IPS-11a (cell line): ENCODE measurements around the gene GSTM1.
"Not testable (repeated sequence)": the region's sequence is repeated elsewhere in the genome, so short reads cannot be mapped to it uniquely, and the experiment has no call there.

Experiments used
- H3K4me3 ChIP-seq: one replicate; pipeline ENCODE4 v1.5.1; 2013; ENCODE audit warnings: low read depth, low read length, control low read depth

GSTM1 gene

GRCh38 chr1:109697066-109697465 lies 9.4 kb downstream of the GSTM1 start:
- no peak overlapping the region for H3K4me3 ChIP-seq

GRCh38 chr1:109697861-109698260 lies 10.2 kb downstream of the GSTM1 start:
- H3K4me3 ChIP-seq = not testable (repeated sequence)

GRCh38 chr1:109702940-109703339 lies 15.3 kb downstream of the GSTM1 start:
- not testable (repeated sequence) for H3K4me3 ChIP-seq

DNA sequence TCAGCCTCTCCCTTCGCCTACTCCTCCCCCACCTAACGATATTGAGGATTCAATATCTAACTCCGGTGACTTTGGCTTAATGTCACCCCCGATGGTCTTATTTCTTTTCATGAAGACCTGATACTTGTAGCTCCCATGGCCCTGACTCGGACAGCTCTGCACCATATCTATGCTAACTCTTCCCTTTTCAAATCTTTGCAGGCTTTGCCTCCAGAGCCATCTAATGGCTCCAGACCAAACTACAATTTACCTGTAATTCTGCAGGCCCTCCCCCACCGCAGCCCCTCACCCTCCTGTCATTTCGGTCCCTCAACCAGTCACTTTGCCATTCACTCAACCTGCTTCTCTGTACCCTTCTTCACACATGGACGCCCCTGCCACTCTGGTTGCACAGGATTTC lies 16.6 kb downstream of the GSTM1 start:
- no peak overlapping the region for H3K4me3 ChIP-seq

DNA sequence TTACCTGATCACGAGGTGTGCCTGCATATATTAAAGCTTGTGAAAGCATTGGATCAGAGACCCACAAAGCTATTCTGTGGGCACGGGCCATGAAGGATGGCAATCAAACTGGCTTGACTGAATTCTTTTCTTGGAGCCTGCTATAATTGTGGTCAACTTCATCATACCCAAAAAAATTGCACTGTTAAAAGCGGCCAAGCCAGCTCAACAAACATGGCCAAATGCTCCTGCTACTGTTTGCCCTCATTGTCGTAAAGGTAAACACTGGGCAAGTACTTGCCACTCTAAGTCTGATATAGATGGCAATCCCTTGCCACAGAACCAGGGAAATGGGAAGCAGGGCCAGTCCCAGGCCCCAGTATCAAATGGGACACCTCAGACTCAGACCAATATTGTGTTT lies 17.8 kb downstream of the GSTM1 start:
- H3K4me3 ChIP-seq = no peak overlapping the region

- not testable (repeated sequence) for H3K4me3 ChIP-seq
Measured at GRCh38 chr1:109708949-109709348, 21.3 kb downstream of the GSTM1 start.

DNA sequence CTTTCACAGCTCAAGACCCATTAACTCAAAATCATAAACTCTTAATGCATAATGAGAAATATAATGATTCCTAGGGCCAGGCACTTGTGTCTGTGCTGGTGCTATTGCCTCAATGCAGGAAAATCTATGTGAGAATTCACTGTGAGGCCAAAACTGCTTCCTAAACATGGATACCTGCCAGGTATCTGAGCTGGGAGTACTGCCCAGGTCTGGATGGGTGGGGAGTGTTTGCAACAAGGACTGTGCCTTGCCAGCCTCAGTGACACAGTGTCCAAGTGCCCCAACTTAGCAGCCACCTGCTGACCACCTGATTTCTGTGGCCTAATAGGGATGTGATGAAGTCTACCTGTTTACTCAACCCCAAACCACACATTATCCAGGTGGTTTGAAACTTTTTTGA lies 22.2 kb downstream of the GSTM1 start:
- not testable (repeated sequence) for H3K4me3 ChIP-seq

DNA sequence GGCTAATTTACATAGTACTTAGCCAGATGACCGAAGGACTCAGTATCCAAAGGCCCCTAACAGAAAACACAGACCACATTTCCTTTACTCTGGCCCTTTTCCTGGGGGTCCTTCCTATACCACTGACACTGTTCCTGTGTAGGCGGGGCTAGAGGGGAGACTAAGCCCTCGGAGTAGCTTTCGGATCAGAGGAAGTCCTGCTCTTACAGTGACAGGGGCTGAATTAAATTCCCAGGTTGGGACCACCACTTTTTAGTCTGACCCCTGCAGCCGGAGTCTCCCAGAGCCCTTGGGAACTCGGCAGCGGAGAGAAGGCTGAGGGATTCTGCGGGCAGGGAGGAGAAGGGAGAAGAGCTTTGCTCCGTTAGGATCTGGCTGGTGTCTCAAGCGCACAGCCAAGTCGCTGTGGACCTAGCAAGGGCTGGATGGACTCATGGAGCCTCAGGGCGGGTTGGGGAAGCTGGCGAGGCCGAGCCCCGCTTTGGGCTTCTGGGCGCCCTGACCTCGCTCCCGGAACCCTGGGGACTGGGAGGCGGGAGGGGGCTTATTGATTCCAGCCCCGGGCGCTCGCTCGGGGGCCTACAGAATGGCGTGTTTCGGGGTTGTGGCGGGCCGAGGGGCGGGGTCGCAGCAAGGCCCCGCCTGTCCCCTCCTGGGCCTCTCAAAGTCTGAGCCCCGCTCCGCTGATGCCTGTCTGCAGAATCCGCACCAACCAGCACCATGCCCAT lies 24.1 kb downstream of the GSTM1 start, which contains the start of gene GSTM5:
GSTM5 (plus strand) TSS at position 659 of the 728 bp plus-strand sequence; CDS start at position 721, 62 bp downstream.
- H3K4me3 ChIP-seq = not testable (repeated sequence)

- no peak overlapping the region for H3K4me3 ChIP-seq
Measured at GRCh38 chr1:109712321-109712864, 24.8 kb downstream of the GSTM1 start.

GRCh38 chr1:109713636-109714035 lies 26.0 kb downstream of the GSTM1 start:
- no peak overlapping the region for H3K4me3 ChIP-seq

- no peak overlapping the region for H3K4me3 ChIP-seq
Measured at GRCh38 chr1:109714661-109715372, 27.2 kb downstream of the GSTM1 start.

DNA sequence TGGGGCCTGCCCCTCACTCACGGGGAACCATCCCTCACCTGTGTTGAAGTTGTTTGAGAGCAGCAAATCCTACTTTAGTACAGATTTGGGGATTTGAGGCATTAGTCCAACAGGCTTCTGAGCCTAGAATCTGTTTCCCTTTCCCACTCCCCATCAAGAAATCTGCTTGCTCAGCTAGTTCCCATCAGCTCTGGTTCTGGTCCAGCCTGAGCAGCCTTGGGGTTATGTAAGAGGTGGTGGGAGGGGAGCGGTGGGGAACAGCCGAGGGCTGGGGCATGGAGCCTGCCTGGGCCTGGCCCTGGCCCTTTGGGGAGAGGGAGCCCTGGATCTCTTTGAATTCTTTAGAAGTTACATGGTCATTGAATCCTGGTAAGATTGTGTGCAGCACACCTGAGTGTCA lies 28.5 kb downstream of the GSTM1 start:
- H3K4me3 ChIP-seq = no peak overlapping the region

DNA sequence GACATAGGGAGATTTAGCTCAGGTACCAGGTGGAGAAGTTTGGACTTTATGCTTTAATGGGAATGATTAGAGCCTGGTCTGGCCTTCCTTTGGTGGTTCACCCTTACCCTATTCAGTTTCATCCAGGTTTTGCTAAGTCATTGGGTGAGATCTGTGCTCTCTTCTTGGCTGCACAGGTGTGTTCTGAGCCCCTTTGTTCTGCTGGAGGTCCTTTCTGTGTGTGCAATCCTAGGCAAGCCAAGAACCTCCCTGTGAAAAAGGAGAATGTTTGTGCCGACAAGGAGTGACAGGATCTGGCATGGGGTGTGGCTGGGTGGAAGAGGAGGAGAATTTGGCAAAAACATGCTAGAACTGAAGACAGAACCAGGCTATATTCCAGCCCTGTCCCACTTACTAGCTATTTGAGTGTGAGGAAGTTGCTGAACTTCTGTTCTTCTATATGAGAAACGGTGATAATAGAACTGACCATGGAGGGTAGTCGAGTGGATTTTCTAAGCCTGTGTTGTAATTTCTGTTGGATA lies 29.0 kb downstream of the GSTM1 start:
- H3K4me3 ChIP-seq = no peak overlapping the region

- no peak overlapping the region for H3K4me3 ChIP-seq
Measured at GRCh38 chr1:109717729-109718128, 30.1 kb downstream of the GSTM1 start.

DNA sequence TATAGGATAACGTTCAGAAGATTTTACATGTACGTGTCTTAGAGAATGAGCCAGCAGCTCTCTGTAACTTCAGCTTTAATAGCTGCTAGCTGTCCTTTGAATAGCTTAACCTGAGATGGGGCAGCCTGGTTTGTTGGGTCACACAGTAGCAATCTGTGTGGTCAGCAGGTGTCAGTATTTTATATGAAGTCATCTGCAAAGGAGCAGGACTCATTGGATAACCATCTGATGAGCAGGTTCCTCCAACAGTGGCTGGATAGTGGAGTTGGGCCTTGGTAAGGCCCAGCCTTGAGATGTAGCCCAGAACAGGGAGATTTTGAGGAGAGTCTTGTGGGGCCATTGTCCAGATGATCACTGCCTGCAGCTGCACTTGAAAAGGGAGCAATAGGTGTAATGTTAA lies 30.9 kb downstream of the GSTM1 start:
- H3K4me3 ChIP-seq = no peak overlapping the region

DNA sequence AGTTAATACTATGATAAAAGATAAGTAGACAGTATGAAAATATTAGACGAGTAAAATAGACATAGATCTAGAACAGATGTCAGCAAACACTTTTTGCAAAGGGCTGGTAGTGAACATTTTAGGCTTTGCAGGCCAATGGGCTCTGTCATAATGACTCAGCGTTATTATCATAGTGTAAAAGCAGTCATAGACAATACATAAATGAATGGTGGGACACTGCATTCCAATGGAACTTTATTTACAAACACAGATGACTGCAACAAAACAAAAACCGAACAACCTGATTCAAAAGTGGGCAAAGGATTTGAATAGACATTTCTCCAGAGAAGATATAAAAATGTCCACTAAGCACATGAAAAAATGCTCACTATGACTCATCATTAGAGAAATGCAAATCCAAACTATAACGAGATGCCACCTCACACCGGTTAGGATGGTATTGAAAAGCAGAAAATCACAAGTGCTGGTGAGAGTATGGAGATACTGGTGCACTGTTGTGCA lies 31.8 kb downstream of the GSTM1 start:
- no peak overlapping the region for H3K4me3 ChIP-seq

GRCh38 chr1:109721042-109721441 lies 33.4 kb downstream of the GSTM1 start:
- no peak overlapping the region for H3K4me3 ChIP-seq

GRCh38 chr1:109721971-109722370 lies 34.4 kb downstream of the GSTM1 start:
- H3K4me3 ChIP-seq = no peak overlapping the region

- no peak overlapping the region for H3K4me3 ChIP-seq
Measured at GRCh38 chr1:109722908-109723691, 35.5 kb downstream of the GSTM1 start.

DNA sequence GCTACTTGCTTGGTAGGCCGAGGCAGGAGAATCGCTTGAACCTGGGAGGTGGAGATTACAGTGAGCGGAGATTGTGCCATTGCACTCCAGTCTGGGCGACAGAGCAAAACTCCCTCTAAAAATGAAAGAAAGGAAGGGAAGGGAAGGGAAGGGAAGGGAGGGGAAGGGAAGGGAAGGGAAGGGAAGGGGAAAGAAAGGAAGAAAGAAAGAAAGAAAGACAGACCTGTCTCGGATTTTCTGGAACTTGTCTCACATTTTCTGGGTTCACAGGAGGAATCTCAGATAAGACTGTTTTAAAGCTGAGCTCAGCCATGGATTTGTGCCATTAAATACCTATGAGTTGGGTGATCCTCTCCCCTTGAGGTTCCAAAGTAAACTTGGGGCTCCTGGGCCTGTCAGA lies 37.3 kb downstream of the GSTM1 start:
- H3K4me3 ChIP-seq = no peak overlapping the region

GRCh38 chr1:109725510-109725909 lies 37.9 kb downstream of the GSTM1 start:
- H3K4me3 ChIP-seq = no peak overlapping the region
